DOHH2 (cell line): ENCODE measurements around the gene PCCA.

Experiments used
- H3F3A ChIP-seq: fragments of 200-600 bp; sonication (generic), shearing (Covaris generic); 2 replicates; pipeline ENCODE4 v1.6.0; 2016; ENCODE audit warnings: antibody characterized with exemption, mild to moderate bottlenecking; ENCODE audit not compliant: control insufficient read depth, insufficient read depth
- H3K27ac ChIP-seq: fragments of 200-600 bp; sonication (generic); 2 replicates; pipeline ENCODE4 v1.5.1; 2014; ENCODE audit warnings: low read depth, mild to moderate bottlenecking, low read length, moderate library complexity
- H3K27me3 ChIP-seq: fragments of 200-600 bp; sonication (generic); 2 replicates; pipeline ENCODE4 v1.6.1; 2014; ENCODE audit warnings: mild to moderate bottlenecking, low read length, mixed read lengths; ENCODE audit not compliant: control insufficient read depth
- H3K36me3 ChIP-seq: fragments of 200-600 bp; sonication (generic); 2 replicates; pipeline ENCODE4 v1.6.1; 2014; ENCODE audit warnings: mild to moderate bottlenecking, low read length, moderate library complexity, mixed read lengths; ENCODE audit not compliant: control insufficient read depth
- H3K4me1 ChIP-seq: fragments of 200-600 bp; sonication (generic); 2 replicates; pipeline ENCODE4 v1.6.1; 2014; ENCODE audit warnings: mild to moderate bottlenecking, low read length, mixed read lengths; ENCODE audit not compliant: control insufficient read depth
- H3K4me2 ChIP-seq: fragments of 200-600 bp; sonication (generic); 2 replicates; pipeline ENCODE4 v1.6.0; 2014; ENCODE audit warnings: mild to moderate bottlenecking, low read length, moderate library complexity
- H3K4me3 ChIP-seq: fragments of 200-600 bp; sonication (generic); 2 replicates; pipeline ENCODE4 v1.5.1; 2014; ENCODE audit warnings: mild to moderate bottlenecking, low read length, mixed read lengths
- H3K79me2 ChIP-seq: fragments of 200-600 bp; sonication (generic); 2 replicates; pipeline ENCODE4 v1.6.1; 2014; ENCODE audit warnings: mild to moderate bottlenecking, low read length, mixed read lengths; ENCODE audit not compliant: control insufficient read depth
- H3K9me2 ChIP-seq: fragments of 200-600 bp; sonication (generic); replicated peaks from 2 replicates; pipeline ENCODE4 v1.6.1; 2014; ENCODE audit warnings: mild to moderate bottlenecking, low read length, mixed read lengths; ENCODE audit not compliant: control insufficient read depth
- H3K9me3 ChIP-seq: fragments of 200-600 bp; sonication (generic); 2 replicates; pipeline ENCODE4 v1.6.1; 2014; ENCODE audit warnings: antibody characterized with exemption, low read length, mixed read lengths; ENCODE audit not compliant: control insufficient read depth, insufficient read depth
- H4K20me1 ChIP-seq: fragments of 200-600 bp; sonication (generic); 2 replicates; pipeline ENCODE4 v1.6.0; 2014; ENCODE audit warnings: low read depth, mild to moderate bottlenecking, antibody characterized with exemption, low read length, moderate library complexity; ENCODE audit not compliant: control insufficient read depth, insufficient read depth
- EZH2phosphoT487 ChIP-seq: fragments of 200-600 bp; sonication (generic); IDR thresholded peaks from 2 replicates; pipeline ENCODE4 v1.6.1; 2017; ENCODE audit warnings: borderline replicate concordance, mild to moderate bottlenecking, antibody characterized with exemption, low read length, moderate library complexity, mixed read lengths
- TF ChIP-seq, protein P1 (sequence below): fragments of 200-600 bp; sonication (generic); IDR thresholded peaks from one replicate; pipeline ENCODE4 v1.5.1; 2014; ENCODE audit warnings: antibody characterized with exemption, mild to moderate bottlenecking, low read depth, low read length; ENCODE audit not compliant: poor library complexity, severe bottlenecking

The PCCA gene

DNA sequence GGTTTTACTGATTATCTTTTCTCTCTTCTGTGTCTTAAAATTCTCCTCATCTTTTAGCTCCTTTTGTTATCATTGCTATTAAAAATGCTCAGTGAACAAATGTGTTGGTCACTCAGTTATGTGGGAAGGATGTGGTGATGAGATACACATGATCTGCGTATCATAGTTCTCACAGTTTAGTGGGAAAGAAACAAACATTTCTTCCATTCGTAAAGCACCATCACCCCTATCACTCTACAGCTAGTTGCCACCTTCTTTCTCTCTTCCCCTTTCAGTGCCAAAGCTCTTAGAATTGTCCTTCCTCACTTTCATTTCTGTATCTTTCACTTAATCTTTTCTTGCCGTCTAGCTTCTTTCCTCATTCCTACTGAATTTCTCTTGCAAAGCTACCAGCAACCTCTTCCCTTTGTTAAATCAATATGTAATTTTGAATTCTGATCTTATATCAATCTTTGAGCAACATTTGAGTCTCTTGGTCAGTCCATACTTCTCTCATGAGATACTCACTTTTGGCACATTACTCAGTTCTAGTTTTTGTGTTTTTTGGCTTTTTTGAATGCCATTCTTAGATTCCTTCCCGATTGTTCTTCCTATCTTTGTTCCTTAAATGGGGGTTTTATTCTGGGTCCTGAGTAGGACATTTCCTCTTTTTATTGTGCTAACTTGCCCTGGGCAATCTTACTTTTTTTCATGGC, 122.3 kb downstream of the PCCA start:
- H3K9me2 ChIP-seq = no peaks in the 10 kb centered on the region
- no peak overlapping the region for H3K27ac ChIP-seq
- no peaks in the 10 kb centered on the region for H3K79me2 ChIP-seq
- no peaks in the 10 kb centered on the region for H3K4me1 ChIP-seq
- TF ChIP-seq, protein P1, sequence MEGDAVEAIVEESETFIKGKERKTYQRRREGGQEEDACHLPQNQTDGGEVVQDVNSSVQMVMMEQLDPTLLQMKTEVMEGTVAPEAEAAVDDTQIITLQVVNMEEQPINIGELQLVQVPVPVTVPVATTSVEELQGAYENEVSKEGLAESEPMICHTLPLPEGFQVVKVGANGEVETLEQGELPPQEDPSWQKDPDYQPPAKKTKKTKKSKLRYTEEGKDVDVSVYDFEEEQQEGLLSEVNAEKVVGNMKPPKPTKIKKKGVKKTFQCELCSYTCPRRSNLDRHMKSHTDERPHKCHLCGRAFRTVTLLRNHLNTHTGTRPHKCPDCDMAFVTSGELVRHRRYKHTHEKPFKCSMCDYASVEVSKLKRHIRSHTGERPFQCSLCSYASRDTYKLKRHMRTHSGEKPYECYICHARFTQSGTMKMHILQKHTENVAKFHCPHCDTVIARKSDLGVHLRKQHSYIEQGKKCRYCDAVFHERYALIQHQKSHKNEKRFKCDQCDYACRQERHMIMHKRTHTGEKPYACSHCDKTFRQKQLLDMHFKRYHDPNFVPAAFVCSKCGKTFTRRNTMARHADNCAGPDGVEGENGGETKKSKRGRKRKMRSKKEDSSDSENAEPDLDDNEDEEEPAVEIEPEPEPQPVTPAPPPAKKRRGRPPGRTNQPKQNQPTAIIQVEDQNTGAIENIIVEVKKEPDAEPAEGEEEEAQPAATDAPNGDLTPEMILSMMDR = no peak
- no peak for TF ChIP-seq EZH2phosphoT487
- H3K36me3 ChIP-seq = no peaks in the 10 kb centered on the region
- H3K4me3 ChIP-seq = no peak overlapping the region
- no peak overlapping the region for H3K4me2 ChIP-seq
- no peaks in the 10 kb centered on the region for H3K9me3 ChIP-seq
- no peaks in the 10 kb centered on the region for H4K20me1 ChIP-seq
- H3K27me3 ChIP-seq = no peaks in the 10 kb centered on the region
- no peaks in the 10 kb centered on the region for H3F3A ChIP-seq

DNA sequence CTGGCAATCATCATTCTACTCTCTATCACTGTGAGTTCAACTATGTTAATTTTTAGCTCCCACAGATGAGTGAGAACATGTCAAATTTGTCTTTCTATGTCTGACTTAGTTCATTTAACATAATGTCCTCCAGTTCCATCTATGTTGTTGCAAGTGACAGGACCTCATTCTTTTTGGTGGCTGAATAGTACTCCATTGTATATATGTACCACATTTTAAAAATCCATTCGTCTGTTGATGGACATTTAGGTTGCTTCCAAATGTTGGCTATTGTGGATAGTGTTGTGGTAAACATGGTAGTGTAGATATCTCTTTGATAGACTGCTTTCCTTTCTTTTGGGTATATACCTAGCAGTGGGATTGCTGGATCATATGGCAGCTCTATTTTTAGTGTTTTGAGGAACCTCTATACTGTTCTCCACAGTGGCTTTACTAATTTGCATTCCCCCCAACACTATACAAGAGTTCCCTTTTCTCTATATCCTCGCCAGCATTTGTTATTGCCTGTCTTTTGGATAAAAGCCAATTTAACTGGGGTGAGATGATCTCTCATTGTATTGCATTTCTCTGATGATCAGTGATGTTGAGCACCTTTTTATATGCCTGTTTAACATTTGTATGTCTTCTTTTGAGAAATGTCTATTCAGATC, 124.1 kb downstream of the PCCA start:
- no peaks in the 10 kb centered on the region for H3K9me3 ChIP-seq
- H3K79me2 ChIP-seq = no peaks in the 10 kb centered on the region

DNA sequence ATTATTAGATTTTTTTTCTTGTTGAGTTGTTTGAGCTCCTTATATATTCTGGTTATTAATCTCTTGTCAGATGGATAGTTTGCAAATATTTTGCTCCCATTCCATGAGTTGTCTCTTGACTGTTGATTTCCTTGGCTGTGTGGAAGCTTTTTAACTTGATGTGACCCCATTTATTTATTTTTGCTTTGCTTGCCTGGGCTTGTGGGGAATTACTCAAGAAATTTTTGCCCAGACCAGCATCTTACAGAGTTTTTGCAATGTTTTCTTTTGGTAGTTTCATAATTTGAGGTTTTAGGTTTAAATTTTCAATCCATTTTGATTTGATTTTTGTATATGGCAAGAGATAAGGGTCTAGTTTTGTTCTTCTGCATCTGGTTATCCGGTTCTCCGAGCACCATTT, 124.7 kb downstream of the PCCA start:
- Histone ChIP-seq H3K4me1 (no peaks in the 10 kb centered on the region), H3K27me3 (no peaks in the 10 kb centered on the region), H3K27ac (no peak overlapping the region), H3K79me2 (no peaks in the 10 kb centered on the region), H3K36me3 (no peaks in the 10 kb centered on the region), H3K4me3 (no peak overlapping the region), H4K20me1 (no peaks in the 10 kb centered on the region), H3K4me2 (no peak overlapping the region), H3F3A (no peaks in the 10 kb centered on the region), H3K9me2 (no peaks in the 10 kb centered on the region), H3K9me3 (no peaks in the 10 kb centered on the region)
- TF ChIP-seq, protein P1 = no peak
- TF ChIP-seq EZH2phosphoT487 = no peak

More for the DNA sequence above, 124.1 kb downstream of the PCCA start:
- no peaks in the 10 kb centered on the region for H3F3A ChIP-seq
- H3K4me1 ChIP-seq = no peaks in the 10 kb centered on the region
- no peaks in the 10 kb centered on the region for H3K9me2 ChIP-seq
- H3K4me2 ChIP-seq = no peak overlapping the region
- H3K4me3 ChIP-seq = no peak overlapping the region
- H3K27ac ChIP-seq = no peak overlapping the region
- no peaks in the 10 kb centered on the region for H4K20me1 ChIP-seq
- H3K27me3 ChIP-seq = no peaks in the 10 kb centered on the region
- no peaks in the 10 kb centered on the region for H3K36me3 ChIP-seq
- TF ChIP-seq, protein P1 = no peak
- no peak for TF ChIP-seq EZH2phosphoT487
